ENCODE data around the gene IFNA8.
"Not testable (repeated sequence)": the region's sequence is repeated elsewhere in the genome, so short reads cannot be mapped to it uniquely, and the experiment has no call there.

Gene IFNA8

DNA sequence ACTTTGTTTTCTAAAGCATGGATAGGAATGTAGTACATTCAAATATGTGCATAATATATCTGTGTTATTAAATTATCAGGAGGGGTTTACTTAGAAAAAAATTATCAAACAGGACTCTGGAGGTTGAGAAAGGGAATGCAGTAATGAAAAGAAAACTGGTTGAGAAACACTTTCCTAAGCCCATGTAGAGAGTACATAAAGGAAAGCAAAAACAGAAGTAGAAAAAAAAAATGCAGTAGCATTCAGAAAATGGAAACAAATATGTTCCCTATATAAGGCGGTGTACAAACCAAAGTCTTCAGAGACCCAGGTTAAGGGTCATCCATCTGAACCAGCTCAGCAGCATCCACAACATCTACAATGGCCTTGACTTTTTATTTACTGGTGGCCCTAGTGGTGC, at the start of gene IFNA8:
IFNA8 (plus strand) TSS at position 301 of the 400 bp plus-strand sequence; CDS start at position 361, 60 bp downstream.
- no peak for DNase-seq

DNA sequence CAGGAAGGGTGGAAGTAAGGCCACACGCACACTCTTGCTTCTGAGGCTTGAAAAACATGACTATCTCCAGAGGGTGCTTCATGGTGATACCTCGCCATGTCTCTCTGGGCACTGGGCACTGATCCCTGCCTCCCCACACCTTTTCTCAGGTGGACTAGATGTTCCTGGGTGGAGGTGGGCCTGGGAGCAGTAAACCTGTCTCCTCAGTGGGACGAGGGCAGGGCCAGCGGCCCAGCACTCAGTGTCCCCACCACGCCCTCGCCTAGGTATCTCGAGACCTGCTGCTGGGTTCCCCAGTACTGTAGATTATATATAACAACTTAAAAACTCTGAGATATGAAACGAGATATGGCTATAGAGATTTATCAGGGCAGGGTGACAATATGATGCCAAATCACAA, 46.6 kb upstream of the IFNA8 start:
- no peak for DNase-seq

DNA sequence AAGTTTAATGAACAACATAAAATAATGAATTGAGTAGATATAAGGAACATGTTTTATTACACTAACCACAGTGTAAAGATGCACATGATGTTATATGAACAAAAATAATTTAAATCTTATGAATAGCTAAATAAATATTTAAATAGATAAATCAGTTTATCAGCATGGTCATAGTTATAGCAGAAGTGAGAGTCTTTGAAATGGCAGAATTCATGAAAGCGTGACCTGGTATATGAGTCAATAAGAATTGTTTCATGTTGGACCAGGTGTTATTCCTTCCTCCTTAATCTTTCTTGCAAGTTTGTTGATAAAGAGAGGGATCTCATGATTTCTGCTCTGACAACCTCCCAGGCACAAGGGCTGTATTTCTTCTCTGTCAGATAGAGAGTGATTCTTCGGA, 41.7 kb upstream of the IFNA8 start:
- not testable (repeated sequence) for DNase-seq

DNA sequence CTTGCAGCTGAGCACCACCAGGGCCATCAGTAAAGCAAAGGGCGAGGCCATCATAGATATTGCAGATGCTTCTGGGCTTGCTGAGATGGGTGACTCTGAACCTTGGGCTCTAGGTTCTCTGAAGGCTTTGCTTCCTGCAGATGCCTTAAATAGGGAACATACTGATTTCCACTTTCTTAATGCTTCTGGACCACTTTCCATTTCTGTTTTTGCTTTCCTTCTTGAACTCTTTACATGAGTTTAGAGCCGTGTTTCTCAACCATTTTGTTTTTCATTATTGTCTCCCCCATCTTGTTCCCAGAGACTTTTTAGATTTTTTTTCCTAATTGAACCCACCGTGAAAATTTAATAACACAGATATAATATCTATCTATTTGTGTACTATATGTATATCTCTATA, 41.0 kb upstream of the IFNA8 start, which contains the start of gene IFNA13:
IFNA13 (minus strand) TSS at position 101 of the 400 bp plus-strand sequence; CDS start at position 54, 47 bp downstream.
- no peak for DNase-seq

GRCh38 chr9:21371467-21371866, 37.5 kb upstream of the IFNA8 start:
- not testable (repeated sequence) for DNase-seq

GRCh38 chr9:21381448-21382339, 27.2 kb upstream of the IFNA8 start:
- no peak for DNase-seq

- no peak for DNase-seq
Measured at GRCh38 chr9:21383627-21384026, 25.3 kb upstream of the IFNA8 start.

DNA sequence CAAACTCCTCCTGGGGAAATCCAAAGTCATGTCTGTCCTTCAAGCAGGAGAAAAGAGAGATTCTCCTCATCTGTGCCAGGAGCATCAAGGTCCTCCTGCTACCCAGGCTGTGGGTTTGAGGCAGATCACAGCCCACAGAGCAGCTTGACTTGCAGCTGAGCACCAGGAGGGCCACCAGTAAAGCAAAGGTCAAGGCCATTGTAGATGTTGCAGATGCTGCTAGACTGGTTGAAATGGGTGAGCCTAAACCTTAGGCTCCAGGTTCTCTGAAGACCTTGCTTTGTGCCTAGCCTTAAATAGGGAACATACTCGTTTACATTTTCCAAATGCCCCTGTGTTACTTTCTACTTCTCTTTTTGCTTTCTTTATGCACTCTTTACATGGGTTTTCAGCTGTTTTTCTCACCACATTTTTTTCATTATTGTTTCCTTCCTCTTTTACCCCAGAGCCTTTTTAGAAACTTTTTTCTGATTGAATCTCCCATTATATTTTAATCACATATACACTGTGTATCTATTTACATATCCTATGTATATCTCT, 23.7 kb upstream of the IFNA8 start, which contains the start of gene IFNA2:
IFNA2 (minus strand) TSS at position 268 of the 540 bp plus-strand sequence; CDS start at position 199, 69 bp downstream.
- no peak for DNase-seq

- no peak for DNase-seq
Measured at GRCh38 chr9:21392270-21392669, 16.6 kb upstream of the IFNA8 start.

GRCh38 chr9:21395778-21396717, 12.9 kb upstream of the IFNA8 start:
- no peak for DNase-seq

- DNase-seq: no peak
Measured at GRCh38 chr9:21398955-21399489, 9.9 kb upstream of the IFNA8 start.

GRCh38 chr9:21399956-21400355, 9.0 kb upstream of the IFNA8 start:
- DNase-seq: no peak

DNA sequence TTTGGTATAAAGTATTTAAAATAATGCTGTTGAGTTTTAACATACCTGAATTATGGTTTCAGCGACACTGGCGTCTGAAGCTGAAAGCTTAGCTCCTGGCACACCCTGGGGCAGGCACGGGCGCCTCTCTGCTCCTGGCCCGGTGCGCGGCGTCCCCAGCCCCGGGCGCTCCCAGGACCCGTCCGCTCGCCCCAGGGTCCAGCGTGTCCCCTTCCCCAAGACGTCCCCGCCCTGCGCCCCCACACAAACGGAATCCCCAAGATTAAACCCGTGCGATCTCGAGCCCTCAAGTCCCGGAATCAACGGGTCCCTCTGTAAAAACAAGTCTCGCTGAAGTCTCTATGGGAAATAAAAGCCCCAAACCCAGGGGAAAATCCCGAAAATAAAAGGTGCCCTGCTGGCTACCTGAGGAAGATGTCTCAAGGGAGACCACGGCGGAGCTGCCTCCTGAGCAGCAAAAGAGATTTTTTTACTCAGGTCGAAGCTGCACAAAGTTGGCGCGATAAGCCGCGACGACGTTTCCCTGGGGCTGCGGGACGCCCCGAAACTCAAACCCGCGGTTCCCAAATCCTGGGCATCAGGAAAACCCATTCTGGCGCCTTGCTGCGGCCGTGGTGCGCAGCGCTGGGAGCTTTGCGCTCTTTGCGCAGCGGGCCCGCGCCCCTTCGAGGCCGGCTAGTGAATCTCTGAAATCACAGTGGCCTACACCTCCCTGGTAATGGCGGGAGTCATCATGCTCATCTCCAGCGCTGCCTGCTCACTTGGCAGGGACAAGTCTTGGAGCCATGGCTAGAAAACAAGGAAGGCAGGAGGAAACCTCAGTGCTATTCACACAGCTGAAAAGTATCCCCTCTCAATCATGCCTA, 6.3 kb upstream of the IFNA8 start:
- no peak for DNase-seq

GRCh38 chr9:21404146-21404545, 4.8 kb upstream of the IFNA8 start:
- no peak for DNase-seq

GRCh38 chr9:21412107-21412506, 3.2 kb downstream of the IFNA8 start:
- DNase-seq: no peak

- DNase-seq: no peak
Measured at GRCh38 chr9:21413151-21413550, 4.2 kb downstream of the IFNA8 start.

DNA sequence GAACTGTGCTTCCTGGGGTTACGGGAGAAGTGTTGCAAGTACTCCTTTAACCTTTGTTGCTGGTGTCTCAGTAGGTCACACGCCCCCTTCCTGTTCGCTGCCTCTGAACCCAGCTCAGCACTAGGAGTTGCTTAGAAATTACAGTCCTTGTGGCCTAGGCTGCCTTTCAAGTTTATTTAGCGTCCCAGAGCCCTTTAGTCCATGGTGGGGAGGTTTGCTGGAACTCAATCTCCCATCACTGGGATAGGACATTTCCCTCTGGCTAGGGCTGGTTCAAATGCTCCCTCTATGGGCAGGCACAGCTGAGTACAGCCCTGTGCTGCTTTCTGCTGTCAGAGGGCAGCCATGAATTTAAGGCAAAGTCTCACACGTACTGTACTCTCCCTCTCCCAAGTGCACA, 4.7 kb downstream of the IFNA8 start:
- DNase-seq: no peak

- no peak for DNase-seq
Measured at GRCh38 chr9:21414220-21414940, 5.5 kb downstream of the IFNA8 start.

- no peak for DNase-seq
Measured at GRCh38 chr9:21415493-21416267, 6.8 kb downstream of the IFNA8 start.

DNA sequence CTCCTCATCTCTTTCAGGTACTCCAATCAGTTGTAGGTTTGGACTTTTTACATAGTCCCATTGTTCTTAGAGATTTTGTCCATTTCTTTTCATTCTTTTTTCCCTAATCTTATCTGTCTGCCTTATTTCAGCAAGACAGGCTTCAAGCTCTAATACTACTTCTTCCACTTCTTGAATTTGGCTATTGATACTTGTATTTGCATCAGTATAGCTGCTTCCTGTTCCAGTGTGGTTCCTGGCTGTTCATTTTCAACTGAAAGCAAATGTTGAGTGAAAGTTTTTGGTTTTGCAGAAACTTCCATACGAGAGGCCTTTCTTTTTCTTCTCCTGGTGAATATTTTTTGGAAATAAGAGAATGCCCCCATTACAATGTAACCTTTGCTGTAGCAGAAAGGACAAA, 19.3 kb downstream of the IFNA8 start:
- no peak for DNase-seq

Data from NCI-H2227 treated with DMSO at 0.1 percent for 48 hours (cell line).